GM10266 (cell line): Measurements from ENCODE around the gene TMEM263.

Experiments
- DNase-seq: peaks from one replicate; pipeline ENCODE4 v3.0.0; 2012; ENCODE audit errors: extremely low spot score
- TF ChIP-seq, protein P1 (sequence below): IDR thresholded peaks from 2 replicates; pipeline ENCODE4 v1.5.1; 2012; ENCODE audit warnings: mild to moderate bottlenecking, low read depth; ENCODE audit not compliant: control insufficient read depth, insufficient read depth; ENCODE audit errors: missing control alignments

The TMEM263 gene

DNA sequence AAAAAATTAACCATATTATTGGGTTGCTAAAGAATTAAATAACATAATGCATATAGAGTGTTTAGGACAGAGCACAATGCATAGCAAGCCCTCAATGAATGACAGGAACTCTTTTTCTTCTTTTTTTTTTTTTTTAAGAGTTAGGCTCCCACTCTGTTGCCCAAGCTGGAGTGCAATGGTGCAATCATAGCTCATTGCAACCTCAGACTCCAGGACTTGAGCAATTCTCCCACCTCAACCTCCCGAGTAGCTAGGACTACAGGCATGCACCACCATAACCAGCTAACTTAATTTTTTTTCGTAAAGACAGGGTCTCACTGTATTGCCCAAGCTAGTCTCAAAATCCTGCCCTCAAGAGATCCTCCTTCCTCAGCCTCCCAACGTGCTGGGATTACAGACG lies 51.7 kb downstream of the TMEM263 start:
- no peak for DNase-seq
- TF ChIP-seq, protein P1, sequence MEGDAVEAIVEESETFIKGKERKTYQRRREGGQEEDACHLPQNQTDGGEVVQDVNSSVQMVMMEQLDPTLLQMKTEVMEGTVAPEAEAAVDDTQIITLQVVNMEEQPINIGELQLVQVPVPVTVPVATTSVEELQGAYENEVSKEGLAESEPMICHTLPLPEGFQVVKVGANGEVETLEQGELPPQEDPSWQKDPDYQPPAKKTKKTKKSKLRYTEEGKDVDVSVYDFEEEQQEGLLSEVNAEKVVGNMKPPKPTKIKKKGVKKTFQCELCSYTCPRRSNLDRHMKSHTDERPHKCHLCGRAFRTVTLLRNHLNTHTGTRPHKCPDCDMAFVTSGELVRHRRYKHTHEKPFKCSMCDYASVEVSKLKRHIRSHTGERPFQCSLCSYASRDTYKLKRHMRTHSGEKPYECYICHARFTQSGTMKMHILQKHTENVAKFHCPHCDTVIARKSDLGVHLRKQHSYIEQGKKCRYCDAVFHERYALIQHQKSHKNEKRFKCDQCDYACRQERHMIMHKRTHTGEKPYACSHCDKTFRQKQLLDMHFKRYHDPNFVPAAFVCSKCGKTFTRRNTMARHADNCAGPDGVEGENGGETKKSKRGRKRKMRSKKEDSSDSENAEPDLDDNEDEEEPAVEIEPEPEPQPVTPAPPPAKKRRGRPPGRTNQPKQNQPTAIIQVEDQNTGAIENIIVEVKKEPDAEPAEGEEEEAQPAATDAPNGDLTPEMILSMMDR = no peak

DNA sequence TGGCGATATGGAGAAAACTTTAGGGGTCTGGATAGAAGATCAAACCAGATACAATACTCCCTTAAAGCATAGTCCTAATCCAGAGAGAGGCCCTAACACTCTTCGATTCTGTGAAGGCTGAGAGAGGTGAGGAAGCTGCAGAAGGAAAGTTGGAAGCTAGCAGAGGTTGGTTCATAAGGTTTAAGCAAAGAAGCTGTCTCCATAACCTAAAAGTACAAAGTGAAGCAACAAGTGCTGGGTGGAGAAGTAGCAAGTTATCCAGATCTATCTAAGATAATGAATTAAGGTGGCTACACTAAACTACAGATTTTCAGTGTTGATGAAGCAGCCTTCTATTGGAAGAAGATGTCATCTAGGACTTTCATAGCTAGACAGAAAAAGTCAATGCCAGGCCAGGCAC lies 55.8 kb downstream of the TMEM263 start:
- TF ChIP-seq, protein P1 = no peak
- DNase-seq = no peak

DNA sequence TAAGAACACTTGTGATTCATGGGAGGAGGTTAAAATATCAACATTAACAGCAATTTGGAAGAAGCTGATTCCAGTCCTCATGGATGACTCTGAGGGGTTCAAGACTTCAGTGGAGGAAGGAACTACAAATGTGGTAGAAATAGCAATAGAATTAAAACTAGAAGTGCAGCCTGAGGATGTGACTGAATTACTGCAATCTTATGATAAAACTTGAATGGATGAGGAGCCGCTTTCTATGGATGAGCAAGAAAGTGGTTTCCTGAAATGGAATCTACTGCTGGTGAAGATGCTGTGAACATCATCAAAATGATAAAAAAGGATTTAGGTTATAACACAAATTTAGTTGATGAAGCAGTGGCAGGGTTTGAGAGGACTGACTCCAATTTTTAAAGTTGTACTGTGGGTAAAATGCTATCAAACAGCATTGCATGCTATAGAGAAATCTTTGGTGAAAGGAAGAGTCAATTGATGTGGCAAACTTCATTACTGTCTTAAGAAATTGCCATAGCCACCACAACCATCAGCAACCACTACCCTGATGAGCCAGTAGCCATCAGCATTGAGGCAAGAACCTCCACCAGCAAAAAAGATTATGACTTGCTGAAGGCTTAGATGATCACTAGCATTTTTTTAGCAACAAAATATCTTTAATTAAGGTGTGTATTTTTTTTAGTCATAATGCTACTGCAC lies 57.2 kb downstream of the TMEM263 start:
- TF ChIP-seq, protein P1 = no peak
- DNase-seq = no peak

DNA sequence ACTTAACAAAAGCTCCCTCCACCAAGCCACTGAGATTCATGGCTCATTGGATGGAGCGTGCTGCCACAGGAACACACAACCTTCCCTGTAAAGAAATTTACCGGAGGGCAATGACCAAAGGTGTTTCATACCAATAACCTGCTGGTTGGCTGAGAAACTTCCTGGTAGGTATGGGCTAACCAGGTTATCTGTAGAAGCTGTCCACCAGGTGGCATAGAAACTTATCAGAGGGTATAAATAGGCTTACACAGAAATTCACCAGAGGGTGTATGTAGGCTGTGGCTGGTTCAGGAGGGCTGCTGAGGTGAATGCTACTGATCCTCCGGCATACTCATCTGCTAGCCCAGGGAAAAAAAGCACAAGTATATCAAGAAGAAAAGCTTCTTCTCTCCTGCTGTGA lies 58.3 kb downstream of the TMEM263 start:
- DNase-seq = no peak
- TF ChIP-seq, protein P1 = no peak

DNA sequence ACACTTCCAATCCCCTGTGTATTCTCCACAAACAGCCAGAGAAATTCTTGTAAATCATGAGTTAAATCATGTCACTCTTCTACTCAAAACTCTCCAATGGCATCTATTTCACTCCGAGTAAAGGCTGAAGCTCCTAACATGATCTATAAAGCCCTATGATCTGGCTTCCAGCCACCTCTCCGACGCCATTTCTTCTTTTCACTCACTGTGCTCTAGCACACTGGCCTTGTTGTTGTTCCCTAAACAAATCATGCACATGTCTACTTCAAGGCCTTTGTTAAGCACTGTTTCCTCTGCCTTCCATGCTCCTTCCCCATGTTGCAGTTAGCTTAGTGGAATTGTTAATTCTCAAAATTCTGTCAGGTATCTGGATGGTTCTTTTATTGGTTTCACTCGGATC lies 61.3 kb downstream of the TMEM263 start:
- DNase-seq = no peak
- TF ChIP-seq, protein P1 = no peak

DNA sequence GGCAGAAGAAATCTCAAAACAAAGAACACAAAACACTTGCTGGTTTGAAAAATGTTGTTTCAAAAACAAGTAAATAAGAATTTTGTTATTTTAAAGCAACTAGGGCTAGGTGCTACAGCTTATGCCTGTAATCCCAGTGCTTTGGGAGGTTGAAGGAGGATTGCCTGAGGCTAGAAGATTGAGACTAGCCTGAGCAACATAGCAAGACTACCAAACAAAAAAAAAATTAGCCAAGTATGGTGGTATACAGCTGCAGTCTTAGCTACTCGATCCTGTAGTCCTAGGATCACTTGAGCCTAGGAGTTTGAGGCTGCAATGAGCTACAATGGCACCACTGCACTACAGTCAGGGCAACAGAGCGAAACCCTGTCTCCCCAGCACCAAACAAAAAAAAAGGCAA lies 63.8 kb downstream of the TMEM263 start:
- DNase-seq = no peak
- TF ChIP-seq, protein P1 = no peak
